Upper lobe of right lung (tissue), 1 donor: ENCODE measurements around the gene ZNF662. TPM values are rescaled to one million over a fixed set of nuclear protein-coding genes. Genes with fewer than 3 reads are reported as not detected.

Source experiments
- ATAC-seq: fragments of 200-7000 bp; cut with Tn5 transposase; one replicate; pipeline ENCODE4 v1.9.1; 2020; ENCODE audit warnings: mild to moderate bottlenecking, moderate library complexity
- DNase-seq: peaks from one replicate; pipeline ENCODE4 v3.0.0-alpha.2; 2020
- H3K27ac ChIP-seq: fragments of 200-600 bp; one replicate; pipeline ENCODE4 v1.8.0; 2022
- H3K27me3 ChIP-seq: fragments of 200-600 bp; one replicate; pipeline ENCODE4 v1.8.0; 2022; ENCODE audit warnings: mild to moderate bottlenecking
- H3K36me3 ChIP-seq: fragments of 200-600 bp; one replicate; pipeline ENCODE4 v1.8.0; 2022
- H3K4me1 ChIP-seq: fragments of 200-600 bp; one replicate; pipeline ENCODE4 v1.8.0; 2022
- H3K4me3 ChIP-seq: fragments of 200-600 bp; one replicate; pipeline ENCODE4 v1.8.0; 2022; ENCODE audit warnings: mild to moderate bottlenecking
- H3K9me3 ChIP-seq: fragments of 200-600 bp; one replicate; pipeline ENCODE4 v1.8.0; 2022
- CTCF ChIP-seq: fragments of 200-600 bp; IDR thresholded peaks from one replicate; pipeline ENCODE4 v1.8.0; 2022; ENCODE audit warnings: antibody characterized with exemption
- intact Hi-C: fragments of 100-400 bp; cut with DNase I; formaldehyde crosslinking; loops from one replicate; pipeline ENCODE4 v1.11.0; 2022
- total RNA-seq: library from RNA; stranded (reverse); fragmentation: NEBNext Ultra II Directional; extraction: Animal tissue kit (Norgen Biotek cat#: 25700); gene quantifications from one replicate; pipeline ENCODE4 v1.2.1, GENCODE V29; 2021
- donor health status: DM: no; HTN: yes; CAD: no; lungs with severe emphysema.

The ZNF662 gene
- total RNA-seq, 1 donor from 2014 or later: 9.6 TPM

DNA sequence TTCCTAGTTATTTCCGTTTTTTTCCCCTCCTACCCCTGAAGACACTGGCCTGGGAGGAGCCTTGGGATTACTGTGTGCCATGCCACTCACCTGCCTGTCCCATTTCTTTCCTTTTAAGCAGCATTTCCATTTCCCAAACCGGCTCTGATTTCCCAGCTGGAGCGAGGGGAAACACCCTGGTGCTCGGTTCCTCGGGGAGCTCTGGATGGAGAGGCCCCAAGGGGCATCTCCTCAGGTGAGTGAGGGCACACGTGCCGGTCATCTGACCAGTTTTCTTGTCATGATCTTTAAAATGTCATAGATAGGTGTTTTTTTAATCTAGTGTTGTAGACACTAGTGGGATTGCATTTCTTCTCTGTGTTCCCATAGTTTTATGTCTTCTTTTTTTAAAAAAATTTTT, 2.7 kb downstream of the ZNF662 start:
- no peak for TF ChIP-seq CTCF
- intact Hi-C loops: no loop called here
- Histone ChIP-seq H3K27me3 (no peaks in the 10 kb centered on the region), H3K9me3 (peaks cover 16% of the 10 kb centered on the region), H3K27ac (no peak overlapping the region), H3K36me3 (peaks cover 13% of the 10 kb centered on the region), H3K4me3 (no peak overlapping the region), H3K4me1 (peaks cover 3% of the 10 kb centered on the region)
- no peak for DNase-seq
- ATAC-seq: no peak

GRCh38 chr3:42911551-42911950, 5.6 kb downstream of the ZNF662 start:
- TF ChIP-seq CTCF: no peak
- Histone ChIP-seq H3K36me3 (peaks cover 19% of the 10 kb centered on the region), H3K9me3 (peaks cover 45% of the 10 kb centered on the region), H3K4me1 (no peaks in the 10 kb centered on the region), H3K27me3 (no peaks in the 10 kb centered on the region), H3K4me3 (no peak overlapping the region), H3K27ac (no peak overlapping the region)
- intact Hi-C loops: no loop called here
- DNase-seq (no peak), ATAC-seq (no peak)

GRCh38 chr3:42914771-42915515, 9.0 kb downstream of the ZNF662 start:
- peaks cover 19% of the 10 kb centered on the region for H3K36me3 ChIP-seq
- H3K27ac ChIP-seq: no peak overlapping the region
- ATAC-seq (no peak), DNase-seq (no peak)
- H3K27me3 ChIP-seq: no peaks in the 10 kb centered on the region
- H3K4me1 ChIP-seq: no peaks in the 10 kb centered on the region
- no peak for TF ChIP-seq CTCF
- H3K4me3 ChIP-seq: no peak overlapping the region
- intact Hi-C loops: no loop called here
- peaks cover 68% of the 10 kb centered on the region for H3K9me3 ChIP-seq

GRCh38 chr3:42923606-42924005, 17.7 kb downstream of the ZNF662 start:
- TF ChIP-seq CTCF: no peak
- ATAC-seq: no peak
- Histone ChIP-seq H3K9me3 (peaks cover 2% of the 10 kb centered on the region), H3K27me3 (no peaks in the 10 kb centered on the region), H3K27ac (no peak overlapping the region), H3K4me3 (no peak overlapping the region), H3K4me1 (no peaks in the 10 kb centered on the region), H3K36me3 (no peaks in the 10 kb centered on the region)
- intact Hi-C loops: no loop called here
- no peak for DNase-seq

DNA sequence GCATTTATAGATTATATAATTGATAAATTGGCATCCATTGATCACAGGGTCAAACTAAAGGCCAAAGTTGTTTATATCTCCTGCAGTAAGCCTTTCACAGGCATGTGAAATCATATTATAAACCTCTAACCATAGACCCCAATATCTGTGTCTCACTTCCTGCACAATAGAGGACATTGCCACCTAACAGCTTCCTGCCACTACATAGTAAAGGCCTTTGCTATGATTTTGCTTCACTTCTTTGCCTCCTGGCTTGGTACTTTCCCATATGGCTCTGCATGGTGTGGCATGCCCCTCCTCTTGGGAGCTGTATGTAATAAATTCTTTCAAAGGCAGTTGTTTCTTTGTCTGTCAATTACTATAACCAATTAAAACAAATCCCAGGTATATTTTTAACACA, 20.4 kb downstream of the ZNF662 start:
- Histone ChIP-seq H3K36me3 (no peaks in the 10 kb centered on the region), H3K27me3 (no peaks in the 10 kb centered on the region), H3K4me3 (no peak overlapping the region), H3K9me3 (no peaks in the 10 kb centered on the region), H3K27ac (no peak overlapping the region), H3K4me1 (no peaks in the 10 kb centered on the region)
- TF ChIP-seq CTCF: no peak
- intact Hi-C loops: no loop called here
- ATAC-seq (no peak), DNase-seq (no peak)

GRCh38 chr3:42934111-42934510, 28.2 kb downstream of the ZNF662 start:
- H3K27ac ChIP-seq: no peak overlapping the region
- no peaks in the 10 kb centered on the region for H3K4me1 ChIP-seq
- intact Hi-C loops: no loop called here
- no peak for TF ChIP-seq CTCF
- no peaks in the 10 kb centered on the region for H3K27me3 ChIP-seq
- no peaks in the 10 kb centered on the region for H3K36me3 ChIP-seq
- H3K4me3 ChIP-seq: no peak overlapping the region
- no peak for DNase-seq
- no peaks in the 10 kb centered on the region for H3K9me3 ChIP-seq
- no peak for ATAC-seq
